ENCODE measurements around the gene FGFR2.
"Not testable (repeated sequence)": the region's sequence is repeated elsewhere in the genome, so short reads cannot be mapped to it uniquely, and the experiment has no call there.

FGFR2 gene

DNA sequence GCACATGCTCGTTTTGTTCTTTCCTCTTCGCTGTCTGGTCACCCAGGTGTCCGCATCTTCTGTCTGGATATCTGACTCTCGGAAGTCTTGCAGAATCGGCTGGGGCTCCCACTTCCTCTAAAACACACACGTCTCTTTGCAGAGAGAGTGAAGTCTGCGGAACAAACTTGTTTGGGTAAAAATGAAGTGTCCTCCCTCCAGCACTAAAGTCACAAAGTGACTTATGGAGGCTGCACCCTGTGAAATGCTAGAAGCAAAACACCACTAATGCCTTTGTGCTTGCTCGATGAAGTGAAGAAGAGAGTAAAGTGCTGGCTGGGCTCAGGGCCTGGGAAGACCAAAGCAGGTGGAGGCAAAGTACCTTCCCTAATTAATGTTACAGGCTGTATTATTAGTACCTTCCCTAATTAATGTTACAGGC, 71.4 kb downstream of the FGFR2 start:
- DNase-seq (ENCODE audit: extremely low read depth, low read depth), result no peak
- TF ChIP-seq, protein P1, sequence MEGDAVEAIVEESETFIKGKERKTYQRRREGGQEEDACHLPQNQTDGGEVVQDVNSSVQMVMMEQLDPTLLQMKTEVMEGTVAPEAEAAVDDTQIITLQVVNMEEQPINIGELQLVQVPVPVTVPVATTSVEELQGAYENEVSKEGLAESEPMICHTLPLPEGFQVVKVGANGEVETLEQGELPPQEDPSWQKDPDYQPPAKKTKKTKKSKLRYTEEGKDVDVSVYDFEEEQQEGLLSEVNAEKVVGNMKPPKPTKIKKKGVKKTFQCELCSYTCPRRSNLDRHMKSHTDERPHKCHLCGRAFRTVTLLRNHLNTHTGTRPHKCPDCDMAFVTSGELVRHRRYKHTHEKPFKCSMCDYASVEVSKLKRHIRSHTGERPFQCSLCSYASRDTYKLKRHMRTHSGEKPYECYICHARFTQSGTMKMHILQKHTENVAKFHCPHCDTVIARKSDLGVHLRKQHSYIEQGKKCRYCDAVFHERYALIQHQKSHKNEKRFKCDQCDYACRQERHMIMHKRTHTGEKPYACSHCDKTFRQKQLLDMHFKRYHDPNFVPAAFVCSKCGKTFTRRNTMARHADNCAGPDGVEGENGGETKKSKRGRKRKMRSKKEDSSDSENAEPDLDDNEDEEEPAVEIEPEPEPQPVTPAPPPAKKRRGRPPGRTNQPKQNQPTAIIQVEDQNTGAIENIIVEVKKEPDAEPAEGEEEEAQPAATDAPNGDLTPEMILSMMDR (IDR thresholded peaks at IDR 0.05; ENCODE audit: low read depth, low read length, missing control alignments), result no peak
- H3K4me3 ChIP-seq (replicated peaks; ENCODE audit: low read depth, low read length), result no peak overlapping the region

DNA sequence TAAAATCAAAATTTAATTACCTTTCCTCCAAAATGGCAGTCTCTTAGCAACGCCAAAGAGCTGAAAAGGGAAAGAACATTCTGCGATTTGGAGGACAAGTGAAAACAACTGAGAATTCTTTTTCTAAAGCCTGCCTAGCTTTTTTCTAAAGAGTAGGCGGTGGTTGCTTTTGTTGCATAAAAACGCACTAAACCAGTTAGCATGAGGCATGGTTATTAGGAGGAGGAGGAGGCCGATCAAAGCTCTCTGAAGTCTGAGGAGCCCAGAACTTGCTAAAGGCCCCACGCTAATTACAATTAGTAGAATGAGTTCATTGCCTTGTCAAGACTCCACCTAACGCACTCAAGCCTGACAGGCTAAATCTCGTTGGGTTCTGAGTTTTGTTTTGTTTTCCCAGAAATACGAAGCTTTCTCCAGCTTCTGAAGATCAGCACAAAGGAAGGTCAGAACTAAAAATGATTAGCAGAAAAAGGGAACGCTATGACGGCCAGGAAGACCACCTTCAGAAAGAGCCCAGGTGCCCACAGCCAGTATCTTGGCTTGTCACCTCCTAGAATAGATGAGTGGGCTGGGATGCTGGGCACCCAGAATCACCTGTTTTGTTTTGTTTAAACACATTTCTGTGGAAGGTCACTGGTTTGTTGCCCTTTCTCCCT, 72.0 kb downstream of the FGFR2 start:
- DNase-seq (ENCODE audit: extremely low read depth, low read depth), result no peak

DNA sequence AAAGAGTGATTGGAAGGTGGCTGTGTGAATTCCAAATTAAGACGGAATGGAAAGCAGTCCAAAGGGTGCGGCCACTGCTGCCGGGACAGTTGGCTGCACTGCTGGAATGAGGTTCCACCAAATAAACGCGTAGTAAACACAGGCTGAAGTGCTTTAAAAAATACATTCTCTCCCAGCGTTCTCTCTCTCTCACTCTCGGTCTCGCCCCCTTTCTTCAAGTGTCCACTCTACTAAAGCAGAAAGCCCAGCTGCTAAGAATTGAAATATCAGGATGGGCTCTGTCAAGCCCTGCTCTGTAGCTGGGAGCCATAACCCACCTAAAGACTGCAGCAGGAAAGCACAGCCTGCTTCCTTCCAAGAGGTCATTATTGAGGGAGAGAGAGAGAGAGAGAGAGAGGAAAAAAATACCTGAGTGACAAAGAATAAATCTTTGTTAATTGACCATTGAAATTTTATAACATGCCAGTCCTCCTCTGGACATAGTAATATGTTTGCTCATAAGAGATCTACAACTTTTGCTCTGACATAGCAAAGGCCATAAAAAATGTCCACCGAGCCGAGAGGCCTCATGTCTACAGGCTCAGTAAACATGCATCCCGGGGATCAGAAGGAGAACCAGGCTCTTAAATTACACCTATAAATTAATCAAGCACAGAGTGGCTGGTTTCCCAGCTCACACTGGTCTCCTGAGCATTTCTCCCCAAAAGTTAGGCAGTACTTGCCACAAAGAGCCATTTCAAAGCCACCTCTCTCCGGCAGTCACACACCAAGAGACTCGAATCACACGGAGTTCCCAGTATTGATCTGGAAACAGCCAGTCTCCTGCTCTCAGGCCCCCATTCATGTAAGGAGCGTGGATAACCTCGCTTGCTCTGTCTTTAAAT, 72.8 kb downstream of the FGFR2 start:
- H3K4me3 ChIP-seq (replicated peaks; ENCODE audit: low read depth, low read length), result no peak overlapping the region
- TF ChIP-seq, protein P1 (IDR thresholded peaks at IDR 0.05; ENCODE audit: low read depth, low read length, missing control alignments), result no peak
- DNase-seq (ENCODE audit: extremely low read depth, low read depth), result no peak

More for the DNA sequence above, 72.0 kb downstream of the FGFR2 start:
- no peak overlapping the region for H3K4me3 ChIP-seq (replicated peaks; ENCODE audit: low read depth, low read length)
- TF ChIP-seq, protein P1 (IDR thresholded peaks at IDR 0.05; ENCODE audit: low read depth, low read length, missing control alignments), result no peak

DNA sequence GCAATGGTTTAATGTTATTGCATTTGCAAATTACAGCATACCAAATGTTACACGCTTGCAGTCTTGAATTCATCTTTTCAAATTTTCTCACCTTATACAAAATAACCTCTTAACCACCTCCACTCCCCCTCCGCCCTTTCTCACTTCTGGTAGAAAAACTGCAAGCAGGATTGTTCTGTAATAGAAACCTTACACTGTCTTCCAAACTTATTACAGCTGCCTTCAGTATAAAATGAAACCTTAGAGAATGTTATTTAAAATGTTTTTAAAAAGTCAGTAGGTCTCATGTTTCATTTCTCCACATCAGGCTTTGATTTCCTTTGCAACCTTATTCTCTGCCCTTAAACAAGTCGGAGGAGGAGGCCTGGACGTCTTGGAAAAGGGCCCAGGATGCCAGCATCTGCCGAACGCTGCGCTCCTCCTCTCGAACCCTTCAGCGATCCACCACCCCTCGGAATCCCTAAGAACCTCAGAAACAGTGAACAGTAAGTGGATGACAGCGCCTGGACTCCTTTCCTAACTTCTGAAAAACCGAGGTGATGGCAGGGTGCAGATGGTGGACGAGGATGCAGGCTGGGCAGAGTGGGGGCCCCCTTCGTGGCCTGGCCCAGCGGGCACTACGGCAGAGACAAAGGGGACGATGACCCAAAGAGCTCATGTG, 74.0 kb downstream of the FGFR2 start:
- TF ChIP-seq, protein P1 (IDR thresholded peaks at IDR 0.05; ENCODE audit: low read depth, low read length, missing control alignments), result no peak
- no peak overlapping the region for H3K4me3 ChIP-seq (replicated peaks; ENCODE audit: low read depth, low read length)
- no peak for DNase-seq (ENCODE audit: extremely low read depth, low read depth)

DNA sequence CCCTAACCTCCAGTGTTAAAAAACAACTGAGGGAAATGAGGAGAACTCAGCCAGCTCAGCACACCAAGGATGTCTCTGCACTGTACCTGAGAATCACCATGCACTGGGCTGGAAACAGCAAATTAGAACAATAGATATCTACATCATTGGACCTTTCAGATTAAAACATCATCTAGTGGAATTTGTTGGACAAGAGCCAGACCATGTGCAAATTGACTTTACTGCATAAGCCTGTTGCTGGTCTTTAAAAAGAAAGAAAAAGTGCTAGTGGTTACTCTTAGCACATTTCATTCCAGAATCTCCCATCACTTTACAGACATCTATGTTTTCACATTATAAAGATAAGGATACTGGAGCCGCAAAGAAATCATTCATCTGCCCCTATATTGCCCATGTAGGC, 75.4 kb downstream of the FGFR2 start:
- TF ChIP-seq, protein P1 (IDR thresholded peaks at IDR 0.05; ENCODE audit: low read depth, low read length, missing control alignments), result no peak

DNA sequence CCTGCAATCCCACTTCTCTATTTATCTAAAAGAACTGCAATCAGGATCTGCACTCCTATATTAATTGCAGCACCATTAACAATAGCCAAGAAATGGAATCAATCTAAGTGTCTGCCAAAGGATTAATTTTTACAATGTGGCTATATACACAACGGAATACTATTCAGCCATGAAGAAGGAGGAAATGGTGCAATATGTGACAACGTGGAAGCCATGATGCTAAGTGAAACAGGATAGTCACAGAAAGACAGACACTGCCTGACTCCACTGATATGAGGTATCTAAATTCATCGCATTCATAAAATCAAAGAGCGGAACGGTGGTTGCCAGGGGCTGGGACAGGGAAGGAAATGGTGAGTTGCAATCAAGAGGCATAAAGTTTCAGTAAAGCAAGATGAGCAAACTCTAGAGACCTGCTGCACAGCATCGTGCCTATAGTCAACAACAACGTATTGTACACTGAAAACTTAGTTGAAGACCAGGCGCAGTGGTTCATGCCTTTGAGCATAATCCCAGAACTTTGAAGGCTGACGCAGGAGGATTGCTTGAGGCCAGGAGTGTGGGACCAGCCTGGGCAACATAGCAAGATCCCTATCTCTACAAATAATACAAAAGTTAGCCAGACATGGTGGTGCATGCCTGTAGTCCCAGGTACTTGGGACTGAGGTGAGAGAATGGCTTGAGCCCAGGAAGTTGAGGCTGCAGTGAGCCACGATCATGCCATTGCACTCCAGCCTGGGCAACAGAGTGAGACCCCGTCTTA, 76.3 kb downstream of the FGFR2 start:
- DNase-seq (ENCODE audit: extremely low read depth, low read depth), result no peak
- TF ChIP-seq, protein P1 (IDR thresholded peaks at IDR 0.05; ENCODE audit: low read depth, low read length, missing control alignments), result no peak
- H3K4me3 ChIP-seq (replicated peaks; ENCODE audit: low read depth, low read length), result no peak overlapping the region

More for the DNA sequence above, 75.4 kb downstream of the FGFR2 start:
- no peak overlapping the region for H3K4me3 ChIP-seq (replicated peaks; ENCODE audit: low read depth, low read length)
- DNase-seq (ENCODE audit: extremely low read depth, low read depth), result no peak

DNA sequence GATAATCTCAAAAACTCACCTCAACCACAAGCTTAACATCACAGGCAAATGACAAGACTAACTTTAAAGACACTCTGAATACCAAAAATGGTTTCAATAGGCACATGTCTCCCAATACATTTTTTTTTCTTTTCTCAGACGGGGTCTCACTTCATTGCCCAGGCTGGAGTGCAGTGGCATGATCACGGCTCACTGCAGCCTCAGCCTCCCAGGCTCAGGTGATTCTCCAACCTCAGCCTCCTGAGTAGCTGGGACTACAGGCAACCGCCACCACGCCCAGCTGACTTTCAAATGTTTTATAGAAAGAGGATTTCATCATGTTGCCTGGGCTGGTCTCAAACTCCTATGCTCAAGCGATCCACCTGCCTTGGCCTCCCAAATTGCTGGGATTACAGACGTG, 77.7 kb downstream of the FGFR2 start:
- DNase-seq (ENCODE audit: extremely low read depth, low read depth); H3K4me3 ChIP-seq (replicated peaks; ENCODE audit: low read depth, low read length): not testable (repeated sequence)
